Stimulated activated CD8-positive, alpha-beta memory T cell treated with anti-CD3 and anti-CD28 coated beads, Interleukin-2, amount 100 ng/mL, for 1 hour (primary cell): ENCODE measurements around the gene WSCD2.

Experiments used
- DNase-seq, 2 donors: peaks; one replicate each; pipeline ENCODE4 v3.0.0-alpha.2; 2020; ENCODE audit warnings: low read depth in 2 of 2

Gene WSCD2

DNA sequence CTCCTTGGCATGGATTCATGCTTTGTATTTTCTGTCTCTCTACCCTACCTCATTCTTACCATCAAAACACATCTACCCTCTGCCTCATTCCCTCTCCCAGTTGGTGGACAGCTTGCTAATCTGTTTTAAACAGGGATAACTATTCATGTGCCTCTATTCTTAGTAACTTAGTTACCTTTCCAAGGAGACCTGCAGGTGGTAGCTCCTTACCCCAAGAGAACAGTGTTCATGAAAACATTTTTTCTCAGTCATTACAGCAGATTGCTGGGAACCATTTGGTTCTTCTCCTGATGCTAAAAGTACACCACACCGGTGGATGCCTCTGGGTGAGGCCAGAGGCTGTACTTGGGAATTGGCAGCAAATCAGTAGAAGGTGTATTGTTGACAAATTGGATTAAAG, 137.0 kb downstream of the WSCD2 start:
- DNase-seq = no peak

DNA sequence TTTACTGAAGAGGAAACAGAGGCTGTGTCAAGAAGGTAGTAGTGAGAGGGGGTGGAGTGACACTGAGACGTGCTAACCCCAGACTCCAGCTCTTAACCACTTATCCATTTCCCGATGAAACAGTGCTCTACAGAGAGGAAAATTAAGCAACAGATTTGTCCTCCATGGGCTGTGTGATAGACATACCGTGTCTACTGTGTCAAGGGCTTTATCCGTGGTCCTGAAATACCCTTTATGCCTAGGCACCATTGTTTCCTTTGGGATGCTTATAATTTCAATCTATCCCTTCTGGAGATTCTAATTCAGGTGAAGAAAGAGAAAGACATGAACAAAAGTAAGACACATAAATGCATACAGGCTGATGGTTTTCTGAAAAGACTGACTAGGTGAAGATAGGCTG, 138.4 kb downstream of the WSCD2 start:
- no peak for DNase-seq

DNA sequence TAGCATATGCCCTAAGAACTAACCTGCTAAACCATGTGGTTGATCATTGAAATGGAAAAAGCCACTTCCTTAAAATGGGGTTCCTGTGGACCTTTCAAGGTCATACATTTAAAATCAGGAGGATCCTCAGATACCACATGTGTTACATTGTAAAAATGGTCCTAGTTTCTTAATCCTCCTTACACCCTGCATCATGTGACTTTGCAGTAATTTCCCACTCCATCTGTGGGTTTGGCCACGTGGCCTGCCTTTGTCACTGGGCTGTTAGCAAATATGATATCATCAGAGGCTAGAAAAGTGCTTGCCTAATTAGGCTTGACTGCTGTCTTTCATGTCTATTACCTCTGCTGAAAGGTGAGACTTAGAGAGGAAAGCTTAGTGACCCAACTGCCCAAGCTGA, 139.3 kb downstream of the WSCD2 start:
- DNase-seq = no peak

DNA sequence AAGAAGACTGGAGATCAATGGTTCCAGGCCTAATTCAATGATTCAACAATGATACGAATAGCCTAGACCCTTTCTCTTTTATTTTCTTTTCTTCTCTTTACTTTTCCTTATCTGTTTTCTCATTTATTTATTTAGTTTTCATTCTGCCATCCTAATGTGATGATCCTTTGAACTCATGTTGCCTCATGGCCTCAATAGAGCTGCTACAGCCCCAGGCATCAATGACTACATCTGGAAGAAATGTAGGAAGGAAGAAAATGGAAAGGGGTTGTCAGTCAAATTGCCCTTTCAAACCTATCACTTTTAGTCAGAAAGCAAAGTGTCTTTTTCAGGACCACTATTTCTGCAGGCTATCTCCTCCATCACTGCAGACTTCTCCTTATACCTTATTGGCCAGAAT, 140.1 kb downstream of the WSCD2 start:
- no peak for DNase-seq

DNA sequence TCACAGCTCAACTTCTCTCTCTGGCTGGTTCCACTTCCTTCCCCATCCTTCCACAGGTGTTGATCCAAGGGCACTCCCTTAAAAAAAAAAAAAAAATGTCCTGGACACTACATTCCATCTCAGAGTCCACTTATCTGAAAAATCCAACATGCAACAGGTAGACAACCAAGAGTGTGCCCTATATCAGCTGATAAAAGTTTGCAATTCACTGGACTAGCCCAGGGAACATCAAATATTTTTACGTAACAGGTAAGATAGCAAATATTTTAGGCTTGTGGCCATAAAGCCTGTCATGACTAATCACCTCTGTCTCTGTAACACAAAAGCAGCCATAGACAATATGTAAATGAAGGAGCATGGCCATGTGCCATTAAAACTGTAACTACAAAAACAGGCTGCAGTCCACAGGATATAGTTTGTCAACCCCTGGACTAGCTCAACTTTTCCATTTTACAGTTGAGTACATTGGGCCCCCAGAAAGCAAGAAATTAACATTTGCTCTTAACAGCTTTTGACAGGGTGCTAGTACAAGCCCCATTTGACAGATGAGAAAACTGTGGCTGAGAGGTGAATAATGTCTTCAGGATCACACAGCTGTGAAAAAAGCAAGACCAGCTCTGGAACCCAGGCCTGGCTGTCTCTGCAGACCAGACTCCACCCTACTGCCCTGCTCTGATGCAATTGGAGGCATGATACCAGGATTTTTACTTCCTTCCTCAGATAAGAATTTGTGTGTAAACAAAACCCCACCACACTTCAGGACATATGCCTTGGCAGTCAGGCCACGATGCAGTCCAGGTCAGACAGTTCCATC, 141.2 kb downstream of the WSCD2 start:
- no peak for DNase-seq

DNA sequence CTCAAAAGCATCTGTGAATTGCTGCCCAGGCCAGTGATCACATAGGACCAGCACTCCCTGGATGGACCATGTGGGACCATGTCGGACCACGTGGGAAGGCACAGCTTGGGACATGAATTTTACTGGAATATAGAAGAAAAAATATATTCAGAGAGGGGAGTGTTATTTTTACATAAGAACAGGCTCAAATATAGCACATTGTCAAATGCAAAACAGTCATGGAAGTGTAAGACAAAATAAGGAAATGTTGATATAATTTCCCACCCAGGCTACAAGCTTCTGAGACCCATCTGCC, 141.7 kb downstream of the WSCD2 start:
- no peak for DNase-seq

DNA sequence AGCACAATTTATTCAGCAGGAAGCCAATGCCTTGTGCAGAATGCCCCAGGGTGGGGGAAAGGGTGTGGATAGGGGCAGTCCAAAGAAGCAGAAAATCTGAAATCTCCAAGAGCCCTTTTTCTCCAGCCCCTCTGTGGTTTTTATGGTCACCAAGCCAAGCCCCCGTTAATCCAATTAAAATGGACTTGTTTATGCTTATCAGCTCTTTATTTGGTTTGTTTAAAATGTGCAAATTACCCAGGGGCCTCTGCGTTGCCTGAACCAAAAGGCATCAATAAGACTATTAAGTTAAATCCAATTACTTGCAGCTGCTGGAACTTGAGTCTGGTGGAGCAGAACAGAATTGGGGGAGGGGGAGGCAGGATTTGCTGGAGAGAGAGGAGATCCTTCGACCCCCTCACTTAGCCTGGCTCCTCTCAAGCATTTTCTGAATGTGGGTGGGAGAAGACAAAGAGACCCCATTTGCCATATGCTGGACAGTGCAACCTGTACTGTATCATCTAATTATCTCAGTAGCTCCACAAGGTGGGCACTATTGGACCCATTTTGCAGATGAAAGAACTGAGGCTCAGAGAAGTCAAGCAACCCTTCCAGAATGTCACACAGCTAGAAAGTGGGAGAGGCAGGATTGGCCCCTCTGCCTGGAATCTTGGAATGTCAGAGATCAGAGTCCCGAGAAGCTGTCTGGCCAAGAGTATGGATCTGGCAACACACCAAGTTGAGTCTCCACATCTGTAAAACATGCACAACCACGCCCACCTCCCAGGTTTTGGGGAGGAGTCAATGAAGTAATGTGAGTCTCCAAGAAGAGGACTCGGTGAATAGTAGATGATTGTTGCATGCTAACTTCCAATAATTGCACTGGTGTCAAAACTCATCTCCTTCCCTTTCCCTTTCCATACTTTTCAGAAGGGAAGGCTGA, 143.1 kb downstream of the WSCD2 start:
- DNase-seq = no peak

DNA sequence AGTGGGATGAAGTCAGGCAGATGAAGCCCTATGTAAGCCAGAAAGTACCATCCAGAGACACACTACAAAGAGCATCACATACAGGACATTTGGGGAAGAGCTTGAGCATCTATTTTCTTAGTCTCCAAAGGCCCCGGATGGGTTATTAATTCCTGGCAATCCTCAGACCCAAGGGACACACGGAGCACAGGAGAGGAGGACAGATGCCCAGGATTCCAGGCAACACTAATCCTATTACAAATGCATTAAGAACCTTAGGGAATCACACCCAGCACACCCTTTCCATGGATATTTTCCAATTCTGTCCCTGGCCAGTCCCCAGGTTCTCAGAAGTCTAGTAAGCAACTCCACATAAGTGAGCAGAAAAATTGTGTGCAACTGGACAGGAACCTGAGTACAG, 144.1 kb downstream of the WSCD2 start:
- no peak for DNase-seq

DNA sequence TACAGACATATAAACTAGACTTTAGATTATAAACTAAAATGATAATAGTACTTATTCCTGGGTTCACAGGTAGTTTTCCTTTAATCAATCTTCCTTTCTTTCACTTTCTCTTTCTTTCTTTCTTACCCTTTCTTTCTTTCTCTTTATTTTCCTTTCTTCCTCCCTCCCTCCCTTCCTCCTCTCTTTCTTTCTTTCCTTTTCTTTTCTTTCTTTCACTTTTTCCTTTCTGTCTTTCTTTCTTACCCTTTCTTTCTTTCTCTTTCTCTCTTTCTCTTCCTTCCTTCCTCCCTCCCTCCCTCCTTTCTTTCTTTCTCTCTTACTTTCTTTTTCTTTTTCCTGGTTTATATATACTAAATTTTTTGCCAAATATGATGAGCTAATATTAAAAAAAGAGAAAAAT, 148.5 kb downstream of the WSCD2 start:
- no peak for DNase-seq

DNA sequence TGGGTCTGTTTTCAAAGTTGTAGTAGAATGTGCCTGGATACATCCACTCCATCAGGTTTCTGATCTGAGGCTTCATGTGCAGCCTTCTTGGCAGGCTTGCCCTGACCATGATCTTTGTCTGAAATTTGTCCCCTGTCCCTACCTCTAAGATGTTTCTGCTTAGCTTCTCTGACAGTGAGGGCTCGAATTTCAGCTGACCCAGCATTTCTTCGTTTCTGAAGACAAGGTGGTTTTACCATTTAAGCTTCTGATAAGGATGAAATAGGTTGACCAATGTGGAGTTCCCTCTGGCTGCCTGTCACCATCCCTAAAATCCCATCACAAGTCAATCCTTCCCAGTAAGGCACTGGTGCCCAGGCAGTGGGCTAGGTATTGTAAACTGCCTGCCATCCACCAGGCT, 153.1 kb downstream of the WSCD2 start:
- DNase-seq = no peak

DNA sequence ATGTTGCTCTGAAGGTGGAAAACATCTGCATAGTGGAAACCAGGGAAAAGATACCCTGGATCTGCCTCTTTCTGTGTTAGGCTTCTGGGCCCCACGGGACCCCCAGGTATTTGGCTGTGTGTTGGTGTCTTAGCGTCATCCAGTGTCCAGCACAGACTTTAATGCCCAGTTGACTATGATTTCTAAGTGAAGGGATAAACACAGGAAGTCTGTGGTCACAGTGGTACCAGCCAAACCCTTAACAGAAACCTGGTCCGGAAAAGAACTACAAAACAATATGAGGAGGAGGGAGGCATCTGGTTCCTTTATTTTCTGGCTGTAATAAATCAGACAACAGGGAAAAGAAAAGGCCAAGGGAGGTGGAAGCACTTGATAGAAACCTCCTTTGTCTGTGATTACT, 153.6 kb downstream of the WSCD2 start:
- no peak for DNase-seq

DNA sequence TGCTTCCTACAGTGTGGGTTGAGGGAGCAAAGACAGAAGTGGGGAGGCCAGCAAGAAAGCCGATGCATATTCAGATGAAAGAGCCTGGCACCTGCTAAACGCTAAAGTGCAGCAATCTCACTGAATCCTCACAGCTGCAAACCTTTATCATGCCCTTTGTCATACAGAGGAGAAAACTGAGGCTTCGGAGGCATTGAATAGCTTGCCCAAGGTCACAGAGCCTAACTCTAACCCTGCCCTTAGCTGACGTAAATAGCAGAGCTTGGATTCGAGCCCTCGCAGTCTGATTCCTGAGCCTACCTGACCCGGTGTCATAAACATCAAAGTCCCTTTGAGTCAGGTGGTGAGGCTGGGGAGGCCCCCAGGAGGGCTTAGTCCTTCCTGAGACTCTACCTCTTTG, 155.1 kb downstream of the WSCD2 start:
- no peak for DNase-seq

DNA sequence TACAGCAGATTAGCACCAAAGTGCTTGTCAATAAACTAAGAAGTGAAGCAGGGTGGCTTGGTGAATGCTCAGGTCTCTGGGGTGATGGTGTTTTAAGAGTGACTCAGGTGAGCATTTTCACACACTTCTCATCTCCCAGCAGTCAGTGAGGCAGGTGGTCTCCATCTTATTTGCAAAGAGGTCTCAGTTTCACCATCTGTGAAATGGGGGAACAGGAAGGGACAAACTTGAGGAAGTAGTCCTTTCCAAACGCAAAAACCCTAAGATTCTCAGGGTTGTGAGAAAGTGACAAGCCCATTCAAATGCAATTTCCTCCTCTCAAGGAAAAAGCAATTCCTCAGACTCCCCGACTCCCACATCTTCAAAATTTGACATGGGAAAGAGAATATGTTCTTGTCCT, 155.9 kb downstream of the WSCD2 start:
- no peak for DNase-seq

DNA sequence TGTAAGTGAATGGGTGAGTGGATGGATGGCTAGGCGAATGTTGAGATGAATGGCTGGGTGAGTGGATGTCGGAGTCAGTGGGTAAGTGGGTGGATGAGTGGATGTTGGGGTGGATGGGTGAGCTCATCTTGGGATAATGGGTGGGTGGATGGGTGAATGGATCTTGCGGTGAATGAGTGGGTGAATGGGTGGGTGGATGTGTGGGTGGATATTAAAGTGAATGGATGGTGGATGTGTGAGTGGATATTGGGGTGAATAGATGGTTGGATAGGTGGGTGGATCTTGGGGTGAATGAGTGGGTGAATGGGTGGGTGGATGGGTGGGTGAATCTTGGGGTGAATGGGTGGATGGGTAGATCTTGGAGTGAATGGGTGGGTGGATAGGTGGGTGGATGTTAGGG, 158.1 kb downstream of the WSCD2 start:
- no peak for DNase-seq

DNA sequence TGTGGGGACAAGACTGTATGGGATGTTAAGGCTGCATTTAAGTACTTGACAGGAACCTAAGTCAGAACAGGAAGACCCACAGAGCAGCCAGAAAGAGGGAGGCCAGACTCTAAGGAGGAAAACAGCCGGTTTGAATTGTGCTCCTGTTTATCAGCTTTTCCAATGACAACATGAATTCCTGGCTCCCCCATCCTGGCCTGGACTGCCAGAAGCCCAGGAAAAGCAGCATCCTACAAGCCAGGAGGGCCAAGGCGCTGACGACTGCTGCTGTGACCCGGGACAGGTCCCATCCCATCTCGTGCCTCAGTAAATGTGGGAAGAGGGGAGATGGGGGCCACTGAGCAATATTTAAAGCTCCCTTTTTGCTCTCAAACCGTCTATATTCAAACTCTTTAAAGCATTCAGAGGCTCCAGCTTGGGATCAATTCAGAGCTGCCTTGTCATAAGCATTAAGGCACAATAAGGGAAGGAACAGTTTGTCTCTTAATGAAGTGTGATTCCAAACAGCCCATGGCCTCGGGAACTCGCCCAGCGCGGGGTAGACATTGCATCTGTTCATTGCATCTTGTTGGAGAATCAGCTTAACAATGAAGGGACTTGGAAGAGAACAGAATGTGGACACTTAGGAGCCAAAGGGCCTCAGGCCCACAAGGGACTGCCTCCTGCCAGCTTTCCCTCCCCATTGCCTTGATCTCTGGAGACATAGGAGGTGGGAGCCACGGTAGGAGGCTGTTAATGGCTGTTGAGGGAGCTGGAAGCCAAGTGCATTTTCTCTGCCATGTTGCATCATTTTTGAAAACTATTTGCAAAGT, 160.5 kb downstream of the WSCD2 start:
- DNase-seq = no peak

DNA sequence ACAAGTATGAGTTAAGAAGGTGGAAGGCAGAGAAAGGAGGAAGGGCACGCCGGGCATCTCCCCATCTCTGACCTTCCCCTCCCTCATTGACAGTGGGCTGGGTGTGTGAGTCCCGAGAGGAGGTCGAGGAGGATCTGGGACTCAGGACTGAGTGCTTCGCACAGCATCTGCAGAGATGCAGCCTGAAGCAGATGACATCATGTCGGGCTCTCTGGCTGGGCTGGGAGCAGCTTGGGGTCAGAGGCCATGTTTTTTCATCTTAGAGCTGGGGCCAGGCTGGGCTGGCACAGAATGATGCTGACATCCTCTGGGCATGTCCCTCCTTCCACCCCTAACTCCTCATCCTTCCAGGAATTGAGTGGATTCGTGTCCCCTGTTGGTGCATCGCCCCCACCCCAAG, 166.6 kb downstream of the WSCD2 start:
- DNase-seq = no peak

DNA sequence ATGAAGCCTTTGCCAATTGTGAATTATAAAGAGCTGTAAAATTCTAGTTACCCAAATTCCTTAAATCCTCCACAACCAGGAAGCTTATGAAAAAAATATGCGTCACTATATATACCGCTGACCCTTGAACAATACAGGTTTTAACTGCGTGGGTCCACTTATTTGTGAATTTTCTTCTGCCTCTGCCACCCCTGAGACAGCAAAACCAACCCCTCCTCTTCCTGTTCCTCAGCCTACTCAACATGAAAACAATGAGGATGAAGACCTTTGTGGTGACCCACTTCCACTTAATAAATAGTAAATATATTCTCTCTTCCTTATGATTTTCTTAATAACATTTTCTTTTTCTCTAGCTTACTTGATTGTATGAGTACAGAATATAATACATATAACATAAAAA, 167.9 kb downstream of the WSCD2 start:
- DNase-seq = no peak

DNA sequence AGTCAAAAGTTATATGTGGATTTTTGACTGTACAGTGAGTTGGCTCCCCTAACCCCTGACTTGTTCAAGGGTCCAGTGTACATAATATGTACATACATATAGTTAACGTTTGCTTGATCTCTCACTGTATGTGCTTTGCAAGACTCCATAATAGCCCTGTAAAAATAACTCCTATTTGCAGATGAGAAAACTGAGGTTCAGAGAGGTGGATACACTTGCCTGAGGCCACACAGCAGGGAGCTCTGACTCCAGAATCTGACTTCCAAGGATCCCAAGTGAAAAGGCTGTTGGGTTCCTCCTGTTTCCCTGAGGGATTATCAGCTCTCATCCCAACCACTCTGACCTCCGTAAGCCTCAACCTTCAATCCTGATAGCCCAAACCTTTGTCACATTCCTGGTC, 168.3 kb downstream of the WSCD2 start:
- no peak for DNase-seq

DNA sequence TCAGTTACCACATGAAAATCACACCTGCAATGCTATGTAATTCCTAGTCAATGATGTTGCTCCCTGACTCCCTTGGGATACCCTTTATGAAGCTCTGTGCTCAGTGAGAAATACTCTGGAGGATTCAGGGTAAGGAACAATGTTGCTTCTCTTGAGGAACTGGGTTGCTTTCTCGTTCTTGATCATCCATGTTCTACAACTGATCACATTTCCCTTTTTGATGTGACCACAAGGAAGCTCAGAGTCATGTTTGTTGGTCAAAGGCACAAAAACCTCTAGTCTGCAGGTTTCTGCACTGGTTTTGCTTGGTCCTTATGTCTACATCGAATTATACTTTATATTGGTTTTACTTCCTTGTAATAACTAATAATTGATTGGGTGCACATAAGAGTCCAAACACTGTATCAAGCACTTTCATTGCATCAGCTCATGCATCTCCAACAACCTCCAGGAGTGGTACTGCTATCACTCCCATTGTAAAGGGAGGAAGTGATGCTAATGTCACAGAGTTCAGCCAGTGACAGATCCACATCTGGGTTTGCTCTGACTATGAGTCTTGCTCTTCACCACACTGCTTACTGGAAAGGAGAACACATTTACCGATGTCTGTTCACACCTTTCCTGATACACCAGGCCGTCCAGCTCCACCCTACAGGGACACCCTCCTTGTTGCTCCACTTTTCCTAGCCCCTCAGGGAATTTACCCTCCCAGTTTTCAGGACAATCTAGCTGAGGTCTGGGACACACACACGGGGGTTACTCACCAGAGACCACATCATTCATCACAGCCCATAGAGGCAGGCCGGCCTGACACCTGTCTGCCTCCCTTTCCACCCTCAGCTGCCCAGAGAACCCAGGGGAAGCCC, 169.0 kb downstream of the WSCD2 start:
- no peak for DNase-seq

DNA sequence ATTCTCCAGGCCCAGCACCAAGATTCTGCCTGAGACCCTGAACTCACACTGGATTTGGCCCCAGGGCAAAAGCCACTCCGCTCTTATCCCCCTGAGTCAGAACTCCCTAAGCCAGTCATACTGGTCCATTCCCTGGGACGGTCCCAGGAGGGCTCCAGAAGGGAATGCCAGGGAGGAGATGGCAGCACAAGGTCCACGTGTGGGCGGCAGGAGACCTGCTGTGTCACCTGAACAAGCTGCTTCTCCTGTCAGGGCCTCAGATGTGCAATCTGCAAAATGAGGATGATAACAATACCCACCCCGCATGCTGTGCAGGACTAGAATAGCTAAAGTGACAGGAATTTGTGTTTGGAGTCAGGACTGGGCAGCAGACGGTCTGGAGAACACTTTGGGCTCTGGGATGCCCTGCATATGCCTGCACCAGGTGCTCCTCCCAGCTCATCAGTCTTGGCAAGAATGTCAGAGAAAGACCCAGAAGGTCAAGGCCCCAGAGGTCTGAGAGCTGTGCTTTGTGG, 169.7 kb downstream of the WSCD2 start:
- no peak for DNase-seq

DNA sequence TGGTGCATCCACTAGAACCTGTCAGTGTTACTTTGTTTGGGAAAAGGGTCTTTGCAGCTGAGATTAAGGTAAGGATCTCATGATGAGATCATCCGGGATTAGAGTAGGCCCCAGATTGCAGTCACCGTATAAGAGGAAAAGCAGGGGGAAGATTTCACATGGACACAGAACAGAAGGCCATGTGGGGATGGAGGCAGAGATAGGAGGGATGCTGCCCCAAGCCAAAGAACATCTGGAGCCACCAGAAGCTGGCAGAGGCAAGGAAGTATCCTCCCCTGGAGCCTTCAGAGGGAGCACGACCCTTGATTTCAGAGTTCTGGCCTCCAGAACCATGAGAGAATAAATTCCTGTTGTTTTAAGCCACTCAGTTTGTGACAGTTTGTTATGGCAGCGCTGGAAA, 170.4 kb downstream of the WSCD2 start:
- no peak for DNase-seq
